PFSK-1 (cell line): ENCODE results near the gene DGKZ.

Experiments used
- FOXP2 ChIP-seq: optimal IDR thresholded peaks from 2 replicates; pipeline ENCODE3; 2011; ENCODE audit warnings: borderline replicate concordance, control low read depth, inconsistent platforms; ENCODE audit not compliant: insufficient read depth; ENCODE audit errors: extremely low read length, extremely low read depth
- POLR2AphosphoS5 ChIP-seq: IDR thresholded peaks from 2 replicates; pipeline ENCODE4 v1.6.1; 2012; ENCODE audit warnings: low read depth, mild to moderate bottlenecking, control low read depth, low read length, moderate library complexity
- SIN3A ChIP-seq: IDR thresholded peaks from 2 replicates; pipeline ENCODE4 v1.6.1; 2012; ENCODE audit warnings: mild to moderate bottlenecking, low read length, moderate library complexity, borderline replicate concordance; ENCODE audit not compliant: insufficient read depth
- TF ChIP-seq, protein P1 (sequence below), 2 experiments: IDR thresholded peaks; 2 replicates each; pipeline versions ENCODE4 v1.6.1 to v1.8.0; 2011 to 2012; ENCODE audit warnings: low read depth in 2 of 2, low read length in 2 of 2, control low read depth in 1 of 2, inconsistent platforms in 1 of 2, mild to moderate bottlenecking in 1 of 2, moderate library complexity in 1 of 2; ENCODE audit not compliant: insufficient read depth in 1 of 2

- TF ChIP-seq POLR2AphosphoS5 (peak; percentile 32; the same call in 1 of the 2 replicates), SIN3A (no peak), FOXP2 (no peak)
- TF ChIP-seq, protein P1, sequence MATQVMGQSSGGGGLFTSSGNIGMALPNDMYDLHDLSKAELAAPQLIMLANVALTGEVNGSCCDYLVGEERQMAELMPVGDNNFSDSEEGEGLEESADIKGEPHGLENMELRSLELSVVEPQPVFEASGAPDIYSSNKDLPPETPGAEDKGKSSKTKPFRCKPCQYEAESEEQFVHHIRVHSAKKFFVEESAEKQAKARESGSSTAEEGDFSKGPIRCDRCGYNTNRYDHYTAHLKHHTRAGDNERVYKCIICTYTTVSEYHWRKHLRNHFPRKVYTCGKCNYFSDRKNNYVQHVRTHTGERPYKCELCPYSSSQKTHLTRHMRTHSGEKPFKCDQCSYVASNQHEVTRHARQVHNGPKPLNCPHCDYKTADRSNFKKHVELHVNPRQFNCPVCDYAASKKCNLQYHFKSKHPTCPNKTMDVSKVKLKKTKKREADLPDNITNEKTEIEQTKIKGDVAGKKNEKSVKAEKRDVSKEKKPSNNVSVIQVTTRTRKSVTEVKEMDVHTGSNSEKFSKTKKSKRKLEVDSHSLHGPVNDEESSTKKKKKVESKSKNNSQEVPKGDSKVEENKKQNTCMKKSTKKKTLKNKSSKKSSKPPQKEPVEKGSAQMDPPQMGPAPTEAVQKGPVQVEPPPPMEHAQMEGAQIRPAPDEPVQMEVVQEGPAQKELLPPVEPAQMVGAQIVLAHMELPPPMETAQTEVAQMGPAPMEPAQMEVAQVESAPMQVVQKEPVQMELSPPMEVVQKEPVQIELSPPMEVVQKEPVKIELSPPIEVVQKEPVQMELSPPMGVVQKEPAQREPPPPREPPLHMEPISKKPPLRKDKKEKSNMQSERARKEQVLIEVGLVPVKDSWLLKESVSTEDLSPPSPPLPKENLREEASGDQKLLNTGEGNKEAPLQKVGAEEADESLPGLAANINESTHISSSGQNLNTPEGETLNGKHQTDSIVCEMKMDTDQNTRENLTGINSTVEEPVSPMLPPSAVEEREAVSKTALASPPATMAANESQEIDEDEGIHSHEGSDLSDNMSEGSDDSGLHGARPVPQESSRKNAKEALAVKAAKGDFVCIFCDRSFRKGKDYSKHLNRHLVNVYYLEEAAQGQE (IDR thresholded peaks at IDR 0.05; ENCODE audit: insufficient read depth in 1 of 2, low read depth in 2 of 2, low read length in 2 of 2): no peak
Measured at GRCh38 chr11:46315783-46316563, 31.3 kb upstream of the DGKZ start.
